Fibroblast of lung (primary cell): ENCODE results near the gene MSANTD2. TPM values are rescaled to one million over a fixed set of nuclear protein-coding genes. Genes with fewer than 3 reads are reported as not detected.

Experiments
- DNase-seq, 2 donors: peaks; one replicate each; pipeline versions ENCODE4 v3.0.0 to v3.0.0-alpha.2; 2010; ENCODE audit warnings: low read depth in 2 of 2
- H2AFZ ChIP-seq: 2 replicates; pipeline ENCODE4 v1.5.1; 2012; ENCODE audit warnings: low read length, control low read depth, inconsistent platforms
- H3K27ac ChIP-seq: 2 replicates; pipeline ENCODE4 v1.5.1; 2011; ENCODE audit warnings: low read length, control low read depth; ENCODE audit not compliant: insufficient read depth
- H3K27me3 ChIP-seq: 2 replicates; pipeline ENCODE4 v1.5.1; 2011; ENCODE audit warnings: mild to moderate bottlenecking, low read length; ENCODE audit not compliant: control insufficient read depth, insufficient read depth
- H3K36me3 ChIP-seq: 2 replicates; pipeline ENCODE4 v1.5.1; 2011; ENCODE audit warnings: low read length; ENCODE audit not compliant: control insufficient read depth, insufficient read depth
- H3K4me1 ChIP-seq: 2 replicates; pipeline ENCODE4 v1.5.1; 2011; ENCODE audit warnings: low read length; ENCODE audit not compliant: control insufficient read depth, insufficient read depth; ENCODE audit errors: extremely low read depth
- H3K4me2 ChIP-seq: 2 replicates; pipeline ENCODE4 v1.5.1; 2011; ENCODE audit warnings: low read length, control low read depth; ENCODE audit not compliant: insufficient read depth; ENCODE audit errors: extremely low read depth
- H3K4me3 ChIP-seq, 4 experiments: fragments of 200-600 bp in 1 of 4; sonication (generic) in 1 of 4; replicated peaks in 1 of 4; 2 replicates each; pipeline ENCODE4 v1.5.1; 2011 to 2016; ENCODE audit warnings: low read length in 4 of 4, low read depth in 3 of 4, mild to moderate bottlenecking in 3 of 4, control low read depth in 2 of 4, inconsistent platforms in 1 of 4, mixed read lengths in 1 of 4; ENCODE audit not compliant: insufficient read depth in 1 of 4; ENCODE audit errors: control extremely low read depth in 1 of 4
- H3K79me2 ChIP-seq: 2 replicates; pipeline ENCODE4 v1.5.1; 2012; ENCODE audit warnings: mild to moderate bottlenecking, low read length, inconsistent platforms; ENCODE audit not compliant: control insufficient read depth, insufficient read depth
- H3K9ac ChIP-seq: 2 replicates; pipeline ENCODE4 v1.5.1; 2011; ENCODE audit warnings: mild to moderate bottlenecking, low read length, control low read depth; ENCODE audit not compliant: insufficient read depth
- H3K9me3 ChIP-seq: 2 replicates; pipeline ENCODE4 v1.5.1; 2012; ENCODE audit warnings: low read depth, low read length; ENCODE audit not compliant: control insufficient read depth, insufficient read depth
- H4K20me1 ChIP-seq: 2 replicates; pipeline ENCODE4 v1.5.1; 2011; ENCODE audit warnings: low read length; ENCODE audit not compliant: control insufficient read depth, insufficient read depth; ENCODE audit errors: extremely low read depth
- EZH2 ChIP-seq: IDR thresholded peaks from 2 replicates; pipeline ENCODE4 v1.5.1; 2012; ENCODE audit warnings: low read length, control low read depth, mild to moderate bottlenecking; ENCODE audit errors: missing control alignments
- polyA plus RNA-seq, 2 donors: library from polyadenylated mRNA; depleted of rRNA in 1 of 2; stranded (reverse) in 1 of 2; unstranded in 1 of 2; fragments of >200 nt; gene quantifications; 2 replicates each; pipeline ENCODE4 v1.2.1, GENCODE V29; 2011 to 2012; ENCODE audit warnings: missing spikeins in 1 of 2
- total RNA-seq: library from RNA; depleted of rRNA; stranded (reverse); fragments of >200 nt; gene quantifications from 2 replicates; pipeline ENCODE4 v1.2.1, GENCODE V29; 2014
- TF ChIP-seq, protein P1 (sequence below), 2 donors: IDR thresholded peaks in 1 of 2; conservative IDR thresholded peaks in 1 of 2; 1 replicate in 1 of 2; 2 replicates in 1 of 2; pipeline ENCODE4 v1.5.1; 2011 to 2012; ENCODE audit warnings: low read length in 2 of 2, control low read depth in 1 of 2, inconsistent platforms in 1 of 2, low read depth in 1 of 2, mild to moderate bottlenecking in 1 of 2

MSANTD2 gene
- total and polyA plus RNA-seq, 2 donors (not counting 1 experiment from before 2014, with no cell fraction given): 6.3 to 6.6 TPM

- Histone ChIP-seq H4K20me1 (no peaks in the 10 kb centered on the region), H3K36me3 (no peaks in the 10 kb centered on the region), H3K79me2 (no peaks in the 10 kb centered on the region), H3K4me2 (peak overlapping the region; percentile 95), H2AFZ (no peak overlapping the region), H3K9ac (no peak overlapping the region), H3K4me1 (peaks cover 9% of the 10 kb centered on the region), H3K27me3 (no peaks in the 10 kb centered on the region), H3K27ac (no peak overlapping the region), H3K9me3 (no peaks in the 10 kb centered on the region), H3K4me3 (peak overlapping the region in 1 of 4 experiments; percentile 73)
- no peak for DNase-seq
- TF ChIP-seq EZH2: no peak
- TF ChIP-seq, protein P1, sequence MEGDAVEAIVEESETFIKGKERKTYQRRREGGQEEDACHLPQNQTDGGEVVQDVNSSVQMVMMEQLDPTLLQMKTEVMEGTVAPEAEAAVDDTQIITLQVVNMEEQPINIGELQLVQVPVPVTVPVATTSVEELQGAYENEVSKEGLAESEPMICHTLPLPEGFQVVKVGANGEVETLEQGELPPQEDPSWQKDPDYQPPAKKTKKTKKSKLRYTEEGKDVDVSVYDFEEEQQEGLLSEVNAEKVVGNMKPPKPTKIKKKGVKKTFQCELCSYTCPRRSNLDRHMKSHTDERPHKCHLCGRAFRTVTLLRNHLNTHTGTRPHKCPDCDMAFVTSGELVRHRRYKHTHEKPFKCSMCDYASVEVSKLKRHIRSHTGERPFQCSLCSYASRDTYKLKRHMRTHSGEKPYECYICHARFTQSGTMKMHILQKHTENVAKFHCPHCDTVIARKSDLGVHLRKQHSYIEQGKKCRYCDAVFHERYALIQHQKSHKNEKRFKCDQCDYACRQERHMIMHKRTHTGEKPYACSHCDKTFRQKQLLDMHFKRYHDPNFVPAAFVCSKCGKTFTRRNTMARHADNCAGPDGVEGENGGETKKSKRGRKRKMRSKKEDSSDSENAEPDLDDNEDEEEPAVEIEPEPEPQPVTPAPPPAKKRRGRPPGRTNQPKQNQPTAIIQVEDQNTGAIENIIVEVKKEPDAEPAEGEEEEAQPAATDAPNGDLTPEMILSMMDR (conservative IDR thresholded peaks at IDR 0.05 in 1 of 2, IDR thresholded peaks at IDR 0.05 in 1 of 2; ENCODE audit: low read depth in 1 of 2, low read length in 2 of 2): no peak
Observed at GRCh38 chr11:124745270-124745834, 54.9 kb downstream of the MSANTD2 start.

DNA sequence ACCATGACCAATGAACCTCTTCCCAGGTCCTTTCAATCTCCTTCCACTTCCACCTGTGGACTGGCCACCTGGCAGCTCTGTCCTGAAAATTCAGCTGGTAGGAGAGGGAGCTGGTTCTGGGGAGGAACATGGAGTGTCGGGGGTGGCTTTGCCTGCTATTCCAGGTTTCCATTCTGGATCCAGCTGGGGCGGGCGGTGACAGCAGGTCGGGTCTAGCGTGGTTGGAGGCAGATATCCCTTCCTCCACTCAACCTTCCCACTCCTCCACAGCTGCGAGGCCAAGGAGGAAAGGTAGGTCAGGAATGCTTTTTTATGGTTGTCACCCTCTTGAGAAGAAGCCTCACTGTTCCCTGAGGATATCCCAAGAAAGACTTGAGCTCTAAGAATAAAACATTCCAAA is 57.2 kb downstream of the MSANTD2 start:
- H2AFZ ChIP-seq: no peak overlapping the region
- H3K79me2 ChIP-seq: no peaks in the 10 kb centered on the region
- H3K27me3 ChIP-seq: no peaks in the 10 kb centered on the region
- DNase-seq: no peak
- H3K4me2 ChIP-seq: no peak overlapping the region
- no peaks in the 10 kb centered on the region for H4K20me1 ChIP-seq
- H3K9me3 ChIP-seq: no peaks in the 10 kb centered on the region
- H3K9ac ChIP-seq: no peak overlapping the region
- H3K27ac ChIP-seq: no peak overlapping the region
- peaks cover 3% of the 10 kb centered on the region for H3K4me1 ChIP-seq
- TF ChIP-seq, protein P1 (conservative IDR thresholded peaks at IDR 0.05 in 1 of 2, IDR thresholded peaks at IDR 0.05 in 1 of 2; ENCODE audit: low read depth in 1 of 2, low read length in 2 of 2): no peak
- TF ChIP-seq EZH2: no peak
- H3K4me3 ChIP-seq: no peak overlapping the region
- H3K36me3 ChIP-seq: no peaks in the 10 kb centered on the region

GRCh38 chr11:124742555-124742954 is 57.7 kb downstream of the MSANTD2 start:
- Histone ChIP-seq H4K20me1 (no peaks in the 10 kb centered on the region), H3K4me1 (peaks cover 3% of the 10 kb centered on the region), H3K27me3 (no peaks in the 10 kb centered on the region), H3K9me3 (no peaks in the 10 kb centered on the region), H3K27ac (no peak overlapping the region), H2AFZ (no peak overlapping the region), H3K36me3 (no peaks in the 10 kb centered on the region), H3K9ac (no peak overlapping the region), H3K79me2 (no peaks in the 10 kb centered on the region), H3K4me3 (no peak overlapping the region), H3K4me2 (no peak overlapping the region)
- TF ChIP-seq, protein P1 (conservative IDR thresholded peaks at IDR 0.05 in 1 of 2, IDR thresholded peaks at IDR 0.05 in 1 of 2; ENCODE audit: low read depth in 1 of 2, low read length in 2 of 2): no peak
- TF ChIP-seq EZH2: no peak
- no peak for DNase-seq
